NT2/D1 (cell line): ENCODE results near the gene AGAP1.

ENCODE experiments used
- DNase-seq: peaks from one replicate; pipeline ENCODE4 v3.0.0-alpha.2; 2011; ENCODE audit warnings: low read depth, low spot score
- H3K27me3 ChIP-seq: 2 replicates; pipeline ENCODE4 v1.6.0; 2011; ENCODE audit warnings: mild to moderate bottlenecking; ENCODE audit not compliant: insufficient read length, insufficient read depth
- H3K36me3 ChIP-seq: 2 replicates; pipeline ENCODE4 v1.6.1; 2011; ENCODE audit warnings: mild to moderate bottlenecking, low read length, mixed read lengths; ENCODE audit not compliant: insufficient read depth, insufficient read length
- H3K4me1 ChIP-seq: 2 replicates; pipeline ENCODE4 v1.5.1; 2011; ENCODE audit not compliant: insufficient read depth, insufficient read length
- H3K4me3 ChIP-seq: 2 replicates; pipeline ENCODE4 v1.5.1; 2011; ENCODE audit warnings: low read depth; ENCODE audit not compliant: insufficient read length
- H3K9ac ChIP-seq: 2 replicates; pipeline ENCODE4 v1.6.0; 2011; ENCODE audit warnings: low read depth; ENCODE audit not compliant: insufficient read length
- H3K9me3 ChIP-seq: 2 replicates; pipeline ENCODE4 v1.5.1; 2011; ENCODE audit warnings: mild to moderate bottlenecking, low read length; ENCODE audit not compliant: insufficient read depth
- SUZ12 ChIP-seq: IDR thresholded peaks from 2 replicates; pipeline ENCODE4 v1.6.1; 2011; ENCODE audit not compliant: insufficient read length, insufficient read depth; ENCODE audit errors: extremely low read depth
- YY1 ChIP-seq: IDR thresholded peaks from 2 replicates; pipeline ENCODE4 v1.6.1; 2011; ENCODE audit not compliant: insufficient read length, insufficient read depth
- ZNF274 ChIP-seq: IDR thresholded peaks from 2 replicates; pipeline ENCODE4 v1.6.1; 2011; ENCODE audit warnings: mild to moderate bottlenecking, low read depth, low read length

The AGAP1 gene

DNA sequence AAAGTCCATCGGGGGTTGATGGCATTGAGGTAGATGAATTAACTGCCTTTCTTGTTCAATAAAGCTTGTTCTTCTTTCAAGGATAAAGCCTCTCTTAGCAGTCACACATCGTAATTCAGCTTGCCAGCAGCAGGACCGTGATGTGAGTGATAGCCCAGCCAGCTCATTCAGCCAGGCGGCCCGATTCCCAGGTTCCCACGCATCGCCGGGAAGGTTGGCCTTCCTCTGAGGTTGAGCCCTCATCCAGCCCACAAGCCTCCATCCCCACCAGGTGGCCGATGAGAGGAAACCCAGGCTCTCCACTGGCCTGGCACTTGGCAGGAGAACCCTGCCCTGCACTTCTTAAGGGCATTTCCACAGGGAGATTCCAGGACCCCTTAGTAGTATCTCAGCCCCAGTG is 4.7 kb downstream of the AGAP1 start:
- TF ChIP-seq YY1, result no peak
- TF ChIP-seq ZNF274, result no peak
- TF ChIP-seq SUZ12, result no peak
- Histone ChIP-seq H3K4me1 (peaks cover 11% of the 10 kb centered on the region), H3K27me3 (no peaks in the 10 kb centered on the region), H3K9me3 (no peaks in the 10 kb centered on the region), H3K9ac (no peak overlapping the region), H3K4me3 (no peak overlapping the region), H3K36me3 (peaks cover 5% of the 10 kb centered on the region)
- DNase-seq, result no peak

DNA sequence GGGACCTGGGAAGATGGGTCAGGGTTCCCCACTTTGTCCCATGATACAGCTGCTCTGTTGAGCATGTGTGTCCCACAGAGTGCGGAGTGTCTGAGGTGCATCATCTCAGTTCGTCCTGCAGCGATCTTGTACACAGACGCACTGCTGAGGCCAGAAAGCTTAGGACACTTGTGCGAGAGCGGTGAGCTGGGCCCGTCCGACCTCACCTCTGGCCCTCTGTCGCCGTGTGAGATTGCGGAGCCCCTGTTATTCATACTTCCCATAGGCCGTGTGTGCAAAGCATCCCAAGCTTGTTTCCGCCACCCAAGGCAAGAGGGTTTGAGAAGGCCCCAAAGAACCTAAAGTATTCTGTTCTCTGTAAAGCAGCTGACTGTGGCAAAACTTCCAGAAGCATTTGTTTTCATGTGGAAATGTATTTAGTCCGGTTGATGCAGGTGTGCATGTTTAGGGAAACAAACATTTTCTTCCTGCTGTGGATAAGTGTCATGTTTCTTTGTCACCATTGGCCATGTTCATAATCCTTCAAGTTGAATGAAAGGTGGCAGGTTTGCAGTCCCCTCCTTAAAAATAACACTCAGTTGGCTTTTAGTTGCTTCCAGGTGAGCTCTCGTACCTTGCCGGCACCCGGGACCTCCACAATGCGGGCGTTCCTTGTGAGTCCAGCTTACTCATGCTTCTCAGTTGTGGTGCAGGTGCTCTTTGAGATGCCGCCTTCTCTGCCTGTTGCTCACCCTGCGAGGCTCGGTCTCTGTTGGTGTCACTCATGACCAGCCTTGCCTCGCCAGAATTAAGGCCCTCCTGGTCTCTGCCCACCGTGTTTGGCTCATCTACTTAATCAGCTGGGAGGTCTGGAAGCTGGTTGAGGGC is 5.3 kb downstream of the AGAP1 start:
- Histone ChIP-seq H3K4me3 (no peak overlapping the region), H3K4me1 (peaks cover 11% of the 10 kb centered on the region), H3K9me3 (no peaks in the 10 kb centered on the region), H3K27me3 (no peaks in the 10 kb centered on the region), H3K36me3 (peaks cover 5% of the 10 kb centered on the region), H3K9ac (no peak overlapping the region)
- no peak for TF ChIP-seq ZNF274
- no peak for DNase-seq

DNA sequence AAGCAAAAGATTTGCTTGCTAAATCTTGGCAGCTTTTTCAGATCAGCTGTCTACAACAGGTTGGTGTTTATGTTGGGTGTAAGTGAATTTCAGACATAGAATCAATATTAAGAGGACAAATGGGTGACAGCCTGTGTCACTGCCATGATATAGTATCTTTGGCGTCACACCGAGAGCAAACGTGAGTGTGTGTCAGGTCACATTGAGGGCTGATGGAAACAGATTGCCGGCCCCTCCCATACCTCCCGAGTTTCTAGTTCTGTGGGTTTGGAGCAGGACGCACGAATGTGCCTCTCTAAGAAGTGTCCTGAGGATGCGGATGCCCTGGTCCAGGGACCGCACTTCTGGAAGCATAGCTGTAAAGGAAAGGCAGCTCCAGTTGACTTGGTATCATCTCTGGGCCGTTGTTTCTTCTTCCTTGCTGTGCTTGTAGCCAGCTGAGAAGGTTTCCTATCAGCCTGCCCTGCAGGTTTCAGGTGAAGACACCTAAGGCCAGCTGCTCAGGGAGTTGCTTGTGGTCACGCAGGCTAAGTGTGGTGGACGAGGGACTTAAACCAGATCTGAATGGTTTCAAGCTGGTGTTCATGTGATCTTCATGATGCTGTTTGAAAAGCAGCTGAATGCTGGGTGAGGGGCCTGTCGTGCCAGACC is 6.4 kb downstream of the AGAP1 start:
- Histone ChIP-seq H3K9me3 (no peaks in the 10 kb centered on the region), H3K27me3 (no peaks in the 10 kb centered on the region), H3K9ac (no peak overlapping the region), H3K36me3 (peaks cover 5% of the 10 kb centered on the region), H3K4me1 (peaks cover 15% of the 10 kb centered on the region), H3K4me3 (no peak overlapping the region)
- TF ChIP-seq YY1 (no peak), ZNF274 (no peak), SUZ12 (no peak)
- DNase-seq, result no peak

DNA sequence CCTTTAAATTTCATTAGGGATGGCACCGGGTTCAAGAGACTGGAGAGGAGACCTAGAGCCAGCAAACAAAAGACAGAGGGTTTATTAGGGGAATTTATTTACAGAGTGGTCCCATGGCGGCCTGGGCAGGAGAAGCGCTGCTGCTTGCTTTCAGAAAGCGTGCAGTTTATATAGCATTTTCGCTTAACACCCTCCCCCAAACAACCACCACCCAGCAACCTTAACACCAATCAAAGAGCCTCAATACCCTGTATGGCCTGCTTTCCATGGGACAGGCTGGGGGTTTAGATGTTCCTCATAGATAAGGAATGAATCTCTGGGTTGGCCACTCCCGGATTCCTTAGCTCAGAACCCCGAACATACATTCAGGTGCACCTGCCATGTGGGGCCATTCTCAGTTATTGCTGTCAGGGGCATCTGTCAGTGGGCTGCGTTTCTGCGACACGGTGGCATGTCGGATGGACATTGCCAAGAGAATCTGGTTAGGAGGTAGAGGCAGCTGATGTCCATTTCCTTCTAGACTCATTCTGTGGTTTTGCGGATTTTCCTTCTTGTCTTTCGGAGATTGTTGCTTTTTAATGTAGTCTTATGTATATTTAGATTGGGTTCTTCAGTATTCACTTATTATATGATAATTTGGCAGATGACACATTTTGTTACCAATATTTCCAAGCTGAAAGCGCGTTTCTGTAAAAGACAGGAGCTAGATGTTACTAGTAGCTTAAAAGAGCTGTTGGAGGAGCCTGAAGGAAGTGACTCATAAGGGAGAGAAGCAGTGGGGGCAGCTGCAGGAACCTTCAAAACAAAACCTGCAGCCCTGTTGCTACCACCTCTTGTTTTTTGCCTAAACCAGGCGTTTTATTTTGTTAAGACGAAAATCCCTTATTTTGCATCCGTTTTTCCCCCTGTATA is 7.2 kb downstream of the AGAP1 start:
- Histone ChIP-seq H3K4me3 (no peak overlapping the region), H3K36me3 (peaks cover 5% of the 10 kb centered on the region), H3K9me3 (no peaks in the 10 kb centered on the region), H3K4me1 (peaks cover 19% of the 10 kb centered on the region), H3K27me3 (no peaks in the 10 kb centered on the region), H3K9ac (peak overlapping the region; percentile 47)
- peak; percentile 49 for DNase-seq
- TF ChIP-seq ZNF274 (no peak), SUZ12 (no peak), YY1 (no peak)

DNA sequence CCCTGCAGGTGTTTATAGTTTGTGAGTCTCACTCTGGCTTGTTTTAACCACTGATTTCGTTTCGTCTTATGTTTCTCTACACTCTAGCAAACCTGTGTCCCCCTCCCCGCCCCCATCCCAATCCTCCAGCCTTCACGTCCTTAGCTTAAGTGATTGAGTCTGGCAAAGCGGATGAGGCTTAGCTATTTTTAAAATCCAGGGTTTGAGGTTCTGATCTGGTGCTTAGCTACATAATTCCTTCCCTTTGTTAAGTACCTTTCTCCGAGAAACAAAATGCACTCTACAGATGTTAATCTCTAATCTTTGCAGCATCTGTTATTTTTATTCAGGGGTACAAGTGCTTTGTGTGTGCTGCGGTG is 7.8 kb downstream of the AGAP1 start:
- Histone ChIP-seq H3K4me3 (no peak overlapping the region), H3K9ac (peak overlapping the region; percentile 47), H3K27me3 (no peaks in the 10 kb centered on the region), H3K4me1 (peaks cover 18% of the 10 kb centered on the region), H3K36me3 (peaks cover 5% of the 10 kb centered on the region), H3K9me3 (no peaks in the 10 kb centered on the region)
- no peak for DNase-seq
- TF ChIP-seq YY1 (no peak), SUZ12 (no peak), ZNF274 (no peak)

DNA sequence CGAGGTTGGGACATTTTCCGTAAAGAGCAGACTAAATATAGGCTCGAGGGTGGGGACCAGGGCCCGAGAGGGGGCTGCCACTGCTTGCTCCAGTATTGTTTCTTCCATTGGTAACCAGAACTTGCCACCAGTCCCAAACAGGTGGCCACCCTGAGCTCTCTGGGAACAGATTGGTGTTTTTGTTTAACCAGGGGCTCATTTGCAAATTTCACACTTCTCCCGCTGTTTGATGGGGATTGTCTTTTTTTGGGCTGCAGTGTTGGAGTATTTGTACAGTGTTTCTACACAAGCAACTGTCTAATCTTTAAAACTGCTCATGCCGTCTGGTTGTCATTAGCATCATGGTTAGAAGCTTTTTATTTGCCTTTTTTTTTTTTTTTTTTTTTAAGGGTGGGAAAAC is 8.5 kb downstream of the AGAP1 start:
- DNase-seq, result no peak
- Histone ChIP-seq H3K27me3 (no peaks in the 10 kb centered on the region), H3K9ac (peak overlapping the region; percentile 47), H3K4me1 (peaks cover 20% of the 10 kb centered on the region), H3K4me3 (no peak overlapping the region), H3K36me3 (peaks cover 7% of the 10 kb centered on the region), H3K9me3 (no peaks in the 10 kb centered on the region)
- TF ChIP-seq ZNF274 (no peak), SUZ12 (no peak), YY1 (no peak)
